Left colon (tissue), 2 donors: ENCODE data around the gene DNAJB1. TPM values are rescaled to one million over a fixed set of nuclear protein-coding genes. Genes with fewer than 3 reads are reported as not detected.

Source experiments
- microRNA-seq, 2 donors: library from miRNA; unstranded; fragments of <30 nt; microRNA quantifications; one replicate each; pipeline versions ENCODE4 v1.1.0 to v1.2.0, GENCODE V29; 2020
- total RNA-seq, 2 donors: library from RNA; stranded (reverse); fragmentation: NEBNext Ultra II Directional; extraction: Animal tissue kit (Norgen Biotek cat#: 25700); gene quantifications; one replicate each; pipeline ENCODE4 v1.2.1, GENCODE V29; 2021
- donor health status: DM: no; HTN: no; CAD: no.
- donor health status: DM: yes; HTN: yes; CAD: no.

Gene DNAJB1
- total RNA-seq, 2 donors from 2014 or later, result 122 to 123 TPM

Small RNA genes lying within 50 kb of the gene (microRNA-seq; reads per million reads assigned to microRNA genes)
- 3.2 to 13.6 reads per million in 2 donors for gene MIR639

Other genes starting within 250 kb of the DNAJB1 start
- 100 to 1,000 TPM; 147 to 173 TPM for gene ADGRE5, start 137.0 kb downstream of the DNAJB1 start, total RNA-seq
- gene DDX39A, start 99.1 kb downstream of the DNAJB1 start, total RNA-seq, result 10 to 100 TPM; 55.3 to 85.8 TPM
- gene PKN1, start 85.1 kb downstream of the DNAJB1 start, total RNA-seq, result 10 to 100 TPM; 29.3 to 49.6 TPM
- under 1 TPM; 0.52 to 0.84 TPM for gene PTGER1, start 43.0 kb downstream of the DNAJB1 start, total RNA-seq
- 100 to 1,000 TPM; 310 to 395 TPM for gene GIPC1, start 22.3 kb downstream of the DNAJB1 start, total RNA-seq
- 100 to 1,000 TPM; 119 to 161 TPM for gene TECR, start 11.2 kb upstream of the DNAJB1 start, total RNA-seq
- gene NDUFB7, start 53.7 kb upstream of the DNAJB1 start, total RNA-seq, result 100 to 1,000 TPM; 228 to 299 TPM
- under 1 TPM; 0.15 to 0.36 TPM for gene CLEC17A, start 64.7 kb upstream of the DNAJB1 start, total RNA-seq
- gene ADGRE3, start 156.4 kb upstream of the DNAJB1 start, total RNA-seq, result not detected
- 1 to 10 TPM; 5.3 to 7.3 TPM for gene ZNF333, start 171.7 kb upstream of the DNAJB1 start, total RNA-seq